H9 (cell line): ENCODE measurements around the gene ROR1. TPM values are rescaled to one million over a fixed set of nuclear protein-coding genes. Genes with fewer than 3 reads are reported as not detected.

Source experiments
- DNase-seq: peaks from one replicate; pipeline ENCODE4 v3.0.0-alpha.2; 2017
- H2AFZ ChIP-seq: one replicate; pipeline ENCODE4 v1.6.1; 2013; ENCODE audit warnings: mild to moderate bottlenecking, low read length, control low read depth, moderate library complexity
- H2AK5ac ChIP-seq: 2 replicates; pipeline ENCODE4 v1.6.1; 2013; ENCODE audit warnings: low read length, control low read depth, mixed read lengths; ENCODE audit not compliant: insufficient read length
- H2BK120ac ChIP-seq: one replicate; pipeline ENCODE4 v1.6.1; 2013; ENCODE audit warnings: low read depth, mild to moderate bottlenecking, low read length, control low read depth, inconsistent platforms; ENCODE audit not compliant: poor library complexity, severe bottlenecking
- H2BK12ac ChIP-seq: 2 replicates; pipeline ENCODE4 v1.6.1; 2013; ENCODE audit warnings: low read length, control low read depth, mixed read lengths, low read depth; ENCODE audit not compliant: insufficient read length
- H2BK15ac ChIP-seq: 2 replicates; pipeline ENCODE4 v1.6.1; 2013; ENCODE audit warnings: low read depth, low read length, control low read depth
- H2BK20ac ChIP-seq: one replicate; pipeline ENCODE4 v1.6.1; 2013; ENCODE audit warnings: low read depth, mild to moderate bottlenecking, low read length, control low read depth, inconsistent platforms; ENCODE audit not compliant: poor library complexity, severe bottlenecking
- H2BK5ac ChIP-seq: 2 replicates; pipeline ENCODE4 v1.6.1; 2013; ENCODE audit warnings: low read length, control low read depth, mixed read lengths; ENCODE audit not compliant: insufficient read length
- H3K14ac ChIP-seq: 2 replicates; pipeline ENCODE4 v1.6.1; 2013; ENCODE audit warnings: low read length, control low read depth; ENCODE audit not compliant: insufficient read depth
- H3K18ac ChIP-seq: 2 replicates; pipeline ENCODE4 v1.6.1; 2013; ENCODE audit warnings: low read depth, mild to moderate bottlenecking, mixed read lengths, low read length, control low read depth; ENCODE audit not compliant: insufficient read length
- H3K23ac ChIP-seq: 2 replicates; pipeline ENCODE4 v1.6.1; 2013; ENCODE audit warnings: low read length, control low read depth, mixed read lengths, low read depth; ENCODE audit not compliant: insufficient read length
- H3K23me2 ChIP-seq: 2 replicates; pipeline ENCODE4 v1.6.1; 2013; ENCODE audit warnings: low read depth, mild to moderate bottlenecking, mixed read lengths, low read length, control low read depth; ENCODE audit not compliant: insufficient read length, poor library complexity, severe bottlenecking
- H3K27ac ChIP-seq: 2 replicates; pipeline ENCODE4 v1.5.1; 2013; ENCODE audit warnings: low read length, control low read depth, mixed read lengths, low read depth; ENCODE audit not compliant: insufficient read length
- H3K27me3 ChIP-seq: 2 replicates; pipeline ENCODE4 v1.6.1; 2013; ENCODE audit warnings: low read length, control low read depth, inconsistent platforms; ENCODE audit not compliant: insufficient read depth
- H3K4ac ChIP-seq: 2 replicates; pipeline ENCODE4 v1.6.1; 2013; ENCODE audit warnings: low read depth, mild to moderate bottlenecking, control low read depth, inconsistent platforms, low read length, moderate library complexity
- H3K4me1 ChIP-seq: 2 replicates; pipeline ENCODE4 v1.6.1; 2013; ENCODE audit warnings: low read length, control low read depth, inconsistent platforms; ENCODE audit not compliant: insufficient read depth
- H3K4me2 ChIP-seq: 2 replicates; pipeline ENCODE4 v1.6.1; 2013; ENCODE audit warnings: low read length, control low read depth, mixed read lengths; ENCODE audit not compliant: insufficient read length, insufficient read depth
- H3K56ac ChIP-seq: 2 replicates; pipeline ENCODE4 v1.6.1; 2013; ENCODE audit warnings: low read depth, mild to moderate bottlenecking, mixed read lengths, low read length, control low read depth; ENCODE audit not compliant: insufficient read length
- H3K79me1 ChIP-seq: 2 replicates; pipeline ENCODE4 v1.6.1; 2013; ENCODE audit warnings: low read depth, mild to moderate bottlenecking, moderate library complexity, low read length, control low read depth, inconsistent platforms; ENCODE audit not compliant: insufficient read depth, poor library complexity, severe bottlenecking
- H3K79me2 ChIP-seq: 2 replicates; pipeline ENCODE4 v1.6.1; 2013; ENCODE audit warnings: low read length, control low read depth, inconsistent platforms; ENCODE audit not compliant: insufficient read depth
- H3K9ac ChIP-seq: 2 replicates; pipeline ENCODE4 v1.6.1; 2013; ENCODE audit warnings: low read length, control low read depth, mixed read lengths; ENCODE audit not compliant: insufficient read length; ENCODE audit errors: extremely low read depth
- H3K9me3 ChIP-seq: one replicate; pipeline ENCODE4 v1.6.1; 2013; ENCODE audit warnings: low read depth, low read length, inconsistent platforms; ENCODE audit not compliant: control insufficient read depth
- H3T11ph ChIP-seq: one replicate; pipeline ENCODE4 v1.6.1; 2013; ENCODE audit warnings: mild to moderate bottlenecking, low read length, control low read depth, inconsistent platforms
- H4K20me1 ChIP-seq: one replicate; pipeline ENCODE4 v1.6.1; 2013; ENCODE audit not compliant: control insufficient read depth, insufficient read length, insufficient read depth
- H4K5ac ChIP-seq: 2 replicates; pipeline ENCODE4 v1.6.1; 2013; ENCODE audit warnings: low read depth, mild to moderate bottlenecking, mixed read lengths, low read length, control low read depth; ENCODE audit not compliant: insufficient read length
- H4K8ac ChIP-seq: replicated peaks from 2 replicates; pipeline ENCODE4 v1.6.1; 2013; ENCODE audit warnings: low read length, control low read depth, mixed read lengths, low read depth; ENCODE audit not compliant: insufficient read length
- H4K91ac ChIP-seq: 2 replicates; pipeline ENCODE4 v1.6.1; 2013; ENCODE audit warnings: low read depth, mild to moderate bottlenecking, moderate library complexity, mixed read lengths, low read length, control low read depth; ENCODE audit not compliant: insufficient read length
- H3K27ac Mint-ChIP-seq, 3 experiments: 2 replicates in 2 of 3; 3 replicates in 1 of 3; pipeline ENCODE4 v1.8.0; 2020 to 2021; ENCODE audit warnings: mixed read lengths in 3 of 3, mild to moderate bottlenecking in 1 of 3, moderate library complexity in 1 of 3
- H3K27me3 Mint-ChIP-seq: 2 replicates; pipeline ENCODE4 v1.8.0; 2021; ENCODE audit warnings: low read depth, mild to moderate bottlenecking, moderate library complexity, mixed read lengths
- H3K36me3 Mint-ChIP-seq, 3 experiments: 2 replicates in 2 of 3; 3 replicates in 1 of 3; pipeline ENCODE4 v1.8.0; 2020 to 2021; ENCODE audit warnings: low read depth in 3 of 3, mixed read lengths in 3 of 3; ENCODE audit not compliant: insufficient read depth in 1 of 3
- H3K4me1 Mint-ChIP-seq, 2 experiments: 2 replicates each; pipeline ENCODE4 v1.8.0; 2020; ENCODE audit warnings: mixed read lengths in 2 of 2
- H3K4me3 Mint-ChIP-seq, 2 experiments: 2 replicates in 1 of 2; 3 replicates in 1 of 2; pipeline ENCODE4 v1.8.0; 2020 to 2021; ENCODE audit warnings: mild to moderate bottlenecking in 2 of 2, mixed read lengths in 2 of 2, moderate library complexity in 1 of 2
- H3K9me3 Mint-ChIP-seq, 2 experiments: 2 replicates in 1 of 2; 3 replicates in 1 of 2; pipeline ENCODE4 v1.8.0; 2020; ENCODE audit warnings: mild to moderate bottlenecking in 2 of 2, mixed read lengths in 2 of 2, moderate library complexity in 1 of 2
- WGBS: extraction: QIAGEN DNeasy Blood & Tissue Kit; methylation state at CpG from one replicate; pipeline ENCODE4 v1.1.7; 2013; ENCODE audit warnings: missing lambda C conversion rate, low lambda C conversion rate, mixed read lengths; ENCODE audit not compliant: insufficient read length; ENCODE audit errors: extremely low coverage; 5-methylcytosine and 5-hydroxymethylcytosine counted together
- total RNA-seq: library from RNA; stranded (reverse); gene quantifications from 2 replicates; pipeline ENCODE4 v1.2.1, GENCODE V29; 2021
- TF ChIP-seq, protein P1 (sequence below): fragments of 200-600 bp; sonication (generic); conservative IDR thresholded peaks from 3 replicates; pipeline ENCODE4 v1.8.0; 2021; ENCODE audit warnings: antibody characterized with exemption, mild to moderate bottlenecking

Gene ROR1
- total RNA-seq, 1 experiment from 2014 or later, result 75.9 TPM

DNA sequence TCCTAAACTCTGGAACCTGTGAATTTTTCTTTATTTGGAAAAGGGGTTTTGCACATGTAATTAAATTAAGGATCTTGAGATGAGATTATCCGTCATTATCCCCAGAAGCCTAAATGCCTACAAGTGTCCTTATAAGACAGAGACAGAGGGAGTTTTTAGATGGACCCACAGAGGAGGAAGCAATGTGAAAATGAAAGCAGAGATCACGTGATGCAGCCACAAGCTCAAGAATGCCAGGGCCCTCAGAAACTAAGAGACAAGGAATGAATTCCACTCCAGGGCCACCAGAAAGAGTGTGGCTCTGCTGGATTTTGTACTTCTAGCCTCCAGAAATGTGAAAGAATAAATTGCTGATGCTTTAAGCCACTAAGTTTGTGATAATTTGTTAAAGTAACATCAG, 246.0 kb downstream of the ROR1 start:
- Histone ChIP-seq H3K27ac (no peak overlapping the region), H3K9me3 (no peaks in the 10 kb centered on the region), H2BK12ac (no peak overlapping the region), H2BK120ac (no peak overlapping the region), H3K23ac (no peak overlapping the region), H3K4me1 (no peaks in the 10 kb centered on the region; the same call in 1 of the 2 replicates), H4K8ac (no peak overlapping the region), H2BK20ac (no peak overlapping the region), H3T11ph (no peak overlapping the region), H3K23me2 (no peaks in the 10 kb centered on the region), H3K56ac (no peak overlapping the region), H3K4ac (no peak overlapping the region), H3K4me2 (no peak overlapping the region), H4K20me1 (no peaks in the 10 kb centered on the region), H3K79me2 (no peaks in the 10 kb centered on the region), H3K14ac (no peak overlapping the region), H3K18ac (no peak overlapping the region), H3K27me3 (no peaks in the 10 kb centered on the region), H3K9ac (no peak overlapping the region), H2BK5ac (no peak overlapping the region), H4K91ac (no peak overlapping the region), H4K5ac (no peak overlapping the region), H2BK15ac (no peak overlapping the region), H2AFZ (no peak overlapping the region), H3K79me1 (no peaks in the 10 kb centered on the region), H2AK5ac (no peak overlapping the region)
- Mint-ChIP-seq H3K4me3 (no peak overlapping the region), H3K36me3 (peaks cover 14 to 34% (median 17%) of the 10 kb centered on the region in 3 experiments), H3K9me3 (no peaks in the 10 kb centered on the region), H3K27ac (peak overlapping the region in 2 of 3 experiments; percentile 55 to 65; a peak in 3 of 7 replicates), H3K4me1 (peaks cover 16 to 33% of the 10 kb centered on the region in 2 experiments), H3K27me3 (no peaks in the 10 kb centered on the region)
- TF ChIP-seq, protein P1, sequence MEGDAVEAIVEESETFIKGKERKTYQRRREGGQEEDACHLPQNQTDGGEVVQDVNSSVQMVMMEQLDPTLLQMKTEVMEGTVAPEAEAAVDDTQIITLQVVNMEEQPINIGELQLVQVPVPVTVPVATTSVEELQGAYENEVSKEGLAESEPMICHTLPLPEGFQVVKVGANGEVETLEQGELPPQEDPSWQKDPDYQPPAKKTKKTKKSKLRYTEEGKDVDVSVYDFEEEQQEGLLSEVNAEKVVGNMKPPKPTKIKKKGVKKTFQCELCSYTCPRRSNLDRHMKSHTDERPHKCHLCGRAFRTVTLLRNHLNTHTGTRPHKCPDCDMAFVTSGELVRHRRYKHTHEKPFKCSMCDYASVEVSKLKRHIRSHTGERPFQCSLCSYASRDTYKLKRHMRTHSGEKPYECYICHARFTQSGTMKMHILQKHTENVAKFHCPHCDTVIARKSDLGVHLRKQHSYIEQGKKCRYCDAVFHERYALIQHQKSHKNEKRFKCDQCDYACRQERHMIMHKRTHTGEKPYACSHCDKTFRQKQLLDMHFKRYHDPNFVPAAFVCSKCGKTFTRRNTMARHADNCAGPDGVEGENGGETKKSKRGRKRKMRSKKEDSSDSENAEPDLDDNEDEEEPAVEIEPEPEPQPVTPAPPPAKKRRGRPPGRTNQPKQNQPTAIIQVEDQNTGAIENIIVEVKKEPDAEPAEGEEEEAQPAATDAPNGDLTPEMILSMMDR, result no peak
- no CpG with 5 or more reads among the region's 2 CpGs for WGBS
- no peak for DNase-seq
